ENCODE measurements around the gene ZNF488.

GRCh38 chr10:47351899-47352815 lies 31.9 kb downstream of the ZNF488 start:
- TF ChIP-seq CTCF (conservative IDR thresholded peaks at IDR 0.05 in 1 of 2, IDR thresholded peaks at IDR 0.05 in 1 of 2; ENCODE audit: low read depth in 1 of 2, low read length in 2 of 2) (no peak), EZH2 (IDR thresholded peaks at IDR 0.05; ENCODE audit: low read length, missing control alignments) (no peak)
